Calu3 (cell line): ENCODE measurements around the gene MACROD1. TPM values are rescaled to one million over a fixed set of nuclear protein-coding genes. Genes with fewer than 3 reads are reported as not detected.

Source experiments
- BruUV-seq: library from RNA; stranded (reverse); fragments of 400-500 nt; replicated peaks from 2 replicates; lab custom pipeline; 2021; lab: Mats Ljungman, UMichigan
- CTCF ChIA-PET: fragments of 300-600 bp; sonication (Branson Sonifier 250); formaldehyde crosslinking; loops from one replicate; lab custom pipeline; 2022; ENCODE audit warnings: antibody characterized with exemption; lab: Charles Lee
- DNase-seq: peaks from one replicate; pipeline ENCODE4 v3.0.0; 2022
- H3K27ac Mint-ChIP-seq: one replicate; pipeline ENCODE4 v1.8.0; 2022; ENCODE audit warnings: mixed read lengths; ENCODE audit not compliant: unreplicated experiment
- H3K27me3 Mint-ChIP-seq: one replicate; pipeline ENCODE4 v1.8.0; 2022; ENCODE audit warnings: mixed read lengths; ENCODE audit not compliant: unreplicated experiment
- H3K36me3 Mint-ChIP-seq: one replicate; pipeline ENCODE4 v1.8.0; 2022; ENCODE audit warnings: mild to moderate bottlenecking, moderate library complexity, mixed read lengths; ENCODE audit not compliant: insufficient read depth, unreplicated experiment
- H3K4me1 Mint-ChIP-seq: one replicate; pipeline ENCODE4 v1.8.0; 2022; ENCODE audit warnings: mild to moderate bottlenecking, low read depth, mixed read lengths; ENCODE audit not compliant: unreplicated experiment
- H3K4me3 Mint-ChIP-seq: one replicate; pipeline ENCODE4 v1.8.0; 2022; ENCODE audit warnings: mild to moderate bottlenecking, low read depth, moderate library complexity, mixed read lengths; ENCODE audit not compliant: unreplicated experiment
- H3K9me3 Mint-ChIP-seq: one replicate; pipeline ENCODE4 v1.8.0; 2022; ENCODE audit warnings: low read depth, mixed read lengths; ENCODE audit not compliant: unreplicated experiment
- intact Hi-C: fragments of 100-400 bp; cut with micrococcal nuclease; formaldehyde crosslinking; loops from one replicate; pipeline ENCODE4 v1.10.0; 2022; ENCODE audit not compliant: unreplicated experiment
- total RNA-seq: library from RNA; stranded (reverse); gene quantifications from 2 replicates; pipeline ENCODE4 v1.2.3, GENCODE V29; 2022
- TF ChIP-seq, protein P1 (sequence below): fragments of 200-600 bp; IDR thresholded peaks from one replicate; pipeline ENCODE4 v1.8.0; 2022; ENCODE audit warnings: antibody characterized with exemption; ENCODE audit not compliant: unreplicated experiment

Gene MACROD1
- total RNA-seq, 1 experiment from 2014 or later = 35.7 TPM

DNA sequence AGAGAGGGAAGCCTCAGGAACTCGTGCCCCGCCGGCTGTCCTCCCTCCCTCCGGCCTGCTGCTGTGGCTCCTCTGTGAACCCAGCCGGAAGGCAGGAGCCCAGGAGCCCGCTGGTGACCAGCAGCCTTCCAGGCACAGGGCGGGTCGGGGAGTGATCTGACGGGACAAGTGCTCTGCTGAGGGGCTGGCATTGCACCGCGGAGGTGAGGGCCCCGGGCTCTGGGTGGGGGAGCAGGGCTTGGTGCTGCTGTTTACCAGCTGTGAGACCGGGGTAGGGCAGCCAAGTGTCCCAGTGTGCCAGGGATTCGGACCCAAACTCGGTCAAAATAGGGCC, 76.9 kb downstream of the MACROD1 start:
- BruUV-seq = no TSS peak
- H3K36me3 Mint-ChIP-seq = peaks cover 9% of the 10 kb centered on the region
- TF ChIP-seq, protein P1, sequence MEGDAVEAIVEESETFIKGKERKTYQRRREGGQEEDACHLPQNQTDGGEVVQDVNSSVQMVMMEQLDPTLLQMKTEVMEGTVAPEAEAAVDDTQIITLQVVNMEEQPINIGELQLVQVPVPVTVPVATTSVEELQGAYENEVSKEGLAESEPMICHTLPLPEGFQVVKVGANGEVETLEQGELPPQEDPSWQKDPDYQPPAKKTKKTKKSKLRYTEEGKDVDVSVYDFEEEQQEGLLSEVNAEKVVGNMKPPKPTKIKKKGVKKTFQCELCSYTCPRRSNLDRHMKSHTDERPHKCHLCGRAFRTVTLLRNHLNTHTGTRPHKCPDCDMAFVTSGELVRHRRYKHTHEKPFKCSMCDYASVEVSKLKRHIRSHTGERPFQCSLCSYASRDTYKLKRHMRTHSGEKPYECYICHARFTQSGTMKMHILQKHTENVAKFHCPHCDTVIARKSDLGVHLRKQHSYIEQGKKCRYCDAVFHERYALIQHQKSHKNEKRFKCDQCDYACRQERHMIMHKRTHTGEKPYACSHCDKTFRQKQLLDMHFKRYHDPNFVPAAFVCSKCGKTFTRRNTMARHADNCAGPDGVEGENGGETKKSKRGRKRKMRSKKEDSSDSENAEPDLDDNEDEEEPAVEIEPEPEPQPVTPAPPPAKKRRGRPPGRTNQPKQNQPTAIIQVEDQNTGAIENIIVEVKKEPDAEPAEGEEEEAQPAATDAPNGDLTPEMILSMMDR = no peak
- H3K4me3 Mint-ChIP-seq = no peak overlapping the region
- CTCF ChIA-PET = no interaction called here
- H3K9me3 Mint-ChIP-seq = no peaks in the 10 kb centered on the region
- no peak for DNase-seq
- intact Hi-C loops = no loop called here
- no peak overlapping the region for H3K27ac Mint-ChIP-seq
- peaks cover 47% of the 10 kb centered on the region for H3K4me1 Mint-ChIP-seq
- H3K27me3 Mint-ChIP-seq = no peaks in the 10 kb centered on the region

DNA sequence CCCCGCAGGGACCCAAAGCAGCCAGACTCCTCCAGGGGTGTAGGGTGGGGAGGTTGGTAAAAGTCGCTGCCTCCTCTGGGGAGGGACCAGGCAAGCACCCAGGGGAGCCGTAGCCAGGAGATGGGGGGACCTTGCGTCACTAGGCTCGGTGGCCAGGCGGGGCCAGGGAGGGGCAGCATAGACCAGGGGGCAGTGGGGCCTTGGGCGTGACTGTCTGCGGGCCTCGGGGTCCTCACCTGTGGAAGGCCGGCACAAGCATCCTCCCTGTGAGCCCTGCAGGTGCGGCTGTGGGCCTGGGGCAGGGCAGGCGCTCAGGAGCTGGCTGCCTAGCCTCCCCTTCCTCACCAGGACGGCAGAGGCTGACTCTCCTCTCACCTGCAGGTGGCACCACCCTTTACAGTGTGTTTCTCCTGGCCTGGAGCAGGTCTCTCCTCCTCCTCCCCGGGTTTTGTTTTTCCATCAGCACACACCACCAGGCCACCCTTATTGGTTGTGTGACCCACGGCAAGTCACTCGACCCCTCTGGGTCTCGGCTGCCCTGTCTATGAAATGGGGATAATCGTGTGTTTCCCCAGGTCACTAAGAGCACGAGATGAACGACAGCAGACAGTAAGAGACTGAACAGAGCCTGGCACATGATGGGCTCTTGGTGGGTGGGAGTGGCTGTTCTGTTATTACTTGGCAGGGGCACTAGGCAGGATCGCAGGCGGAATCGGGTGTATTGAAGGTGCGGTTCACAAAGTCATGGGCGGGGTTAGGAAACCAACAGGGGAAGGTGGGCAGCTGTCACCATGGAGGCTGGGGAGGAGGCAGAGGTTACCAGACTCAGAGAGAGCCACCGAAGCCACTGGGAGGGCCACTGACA, 77.5 kb downstream of the MACROD1 start:
- Mint-ChIP-seq H3K27me3 (no peaks in the 10 kb centered on the region), H3K36me3 (peaks cover 9% of the 10 kb centered on the region), H3K9me3 (no peaks in the 10 kb centered on the region), H3K4me3 (no peak overlapping the region), H3K27ac (no peak overlapping the region), H3K4me1 (peaks cover 41% of the 10 kb centered on the region)
- TF ChIP-seq, protein P1 = peak; percentile 53
- BruUV-seq = no TSS peak
- CTCF ChIA-PET = no interaction called here
- DNase-seq = no peak
- intact Hi-C loops = no loop called here

DNA sequence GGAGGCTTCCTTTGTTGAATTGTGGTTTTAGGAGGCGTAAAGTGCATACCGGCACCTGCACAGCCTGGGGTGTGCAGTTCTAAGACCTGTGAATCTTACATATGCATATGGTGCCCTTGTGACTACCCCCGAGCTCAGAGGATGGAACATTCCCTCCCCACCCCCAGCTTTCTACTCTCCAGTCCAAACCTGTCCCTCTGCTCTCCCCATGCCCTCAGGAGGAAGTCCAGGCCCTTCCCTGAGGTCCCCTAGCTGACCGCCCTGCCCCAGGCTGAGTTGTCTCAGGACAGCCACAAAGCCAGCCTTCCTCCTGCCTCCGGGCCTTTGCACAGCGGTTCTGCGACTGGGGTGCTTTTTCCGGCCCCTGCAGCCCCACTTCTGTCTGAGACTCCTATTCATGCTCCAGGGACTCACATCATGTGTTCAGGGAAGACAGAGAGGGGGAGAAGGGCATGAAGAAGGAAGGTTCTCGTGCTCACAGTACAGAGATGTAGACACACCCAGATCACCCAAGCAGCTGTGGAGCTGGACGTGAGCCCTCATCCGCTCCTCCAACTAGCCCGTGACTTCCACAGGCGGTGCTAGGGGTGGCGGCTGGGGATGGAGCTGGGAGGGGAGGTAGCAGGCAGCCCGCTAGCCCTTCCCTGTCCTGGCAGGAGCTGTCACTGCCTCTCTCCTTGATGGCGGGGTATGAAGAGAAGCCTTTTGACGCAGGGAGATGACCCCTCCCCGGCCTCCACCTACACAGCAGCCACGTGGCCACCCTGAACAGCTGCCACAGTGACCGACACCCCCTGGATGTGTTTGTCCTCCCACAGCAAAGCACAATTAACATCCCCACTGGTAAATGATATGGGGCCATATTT, 79.4 kb downstream of the MACROD1 start:
- no TSS peak for BruUV-seq

DNA sequence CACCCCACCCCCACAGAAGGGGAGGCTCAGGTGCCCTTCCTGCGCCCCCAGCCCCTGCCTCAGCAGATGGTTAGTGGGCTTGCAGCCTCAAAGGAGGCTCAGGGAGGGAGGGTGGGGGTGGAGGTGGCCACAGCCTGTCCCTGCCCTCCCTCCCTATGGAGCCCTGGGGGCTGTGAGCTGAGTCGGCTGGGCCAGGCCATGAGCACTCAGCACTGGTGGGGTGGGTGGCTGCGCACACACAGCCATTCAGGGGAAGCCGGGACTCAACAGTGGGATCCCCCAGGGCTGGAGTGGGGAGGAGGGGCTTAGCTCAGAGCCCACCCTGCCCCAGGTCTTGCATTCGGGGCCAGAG, 80.0 kb downstream of the MACROD1 start:
- intact Hi-C loops = no loop called here
- DNase-seq = no peak
- TF ChIP-seq, protein P1 = no peak
- CTCF ChIA-PET = interaction anchor here (0.7 to 1.0 kb wide), 2 partner anchors 10 to 66 kb away, joined by 3 read pairs; no protein-coding TSS in a partner anchor
- H3K4me3 Mint-ChIP-seq = no peak overlapping the region
- H3K36me3 Mint-ChIP-seq = peaks cover 9% of the 10 kb centered on the region
- no peaks in the 10 kb centered on the region for H3K27me3 Mint-ChIP-seq
- peaks cover 29% of the 10 kb centered on the region for H3K4me1 Mint-ChIP-seq
- no TSS peak for BruUV-seq
- no peak overlapping the region for H3K27ac Mint-ChIP-seq
- H3K9me3 Mint-ChIP-seq = no peaks in the 10 kb centered on the region

More for the DNA sequence above, 79.4 kb downstream of the MACROD1 start:
- no peak for DNase-seq
- Mint-ChIP-seq H3K4me1 (peaks cover 29% of the 10 kb centered on the region), H3K9me3 (no peaks in the 10 kb centered on the region), H3K4me3 (no peak overlapping the region), H3K27ac (no peak overlapping the region), H3K36me3 (peaks cover 9% of the 10 kb centered on the region), H3K27me3 (no peaks in the 10 kb centered on the region)
- TF ChIP-seq, protein P1 = no peak
- CTCF ChIA-PET = interaction anchor here (1.0 to 1.2 kb wide), 2 partner anchors 9 to 10 kb away, joined by 3 to 4 read pairs; no protein-coding TSS in a partner anchor
- intact Hi-C loops = no loop called here
